Stomach (tissue), 9 donors: ENCODE results near the gene ACACA. TPM values are rescaled to one million over a fixed set of nuclear protein-coding genes. Genes with fewer than 3 reads are reported as not detected.
"Not testable (repeated sequence)": the region's sequence is repeated elsewhere in the genome, so short reads cannot be mapped to it uniquely, and the experiment has no call there.

Experiments
- DNase-seq, 2 donors: peaks; one replicate each; pipeline versions ENCODE4 v3.0.0 to v3.0.0-alpha.2; 2013 to 2019
- H3K27ac ChIP-seq, 5 donors: fragments of 200-600 bp in 4 of 5; sonication (generic) in 4 of 5; one replicate each; pipeline ENCODE4 v1.5.1; 2013 to 2019; ENCODE audit warnings: mild to moderate bottlenecking in 1 of 5, moderate library complexity in 1 of 5
- H3K27me3 ChIP-seq, 3 donors: fragments of 200-600 bp; sonication (generic); one replicate each; pipeline ENCODE4 v1.5.1; 2017 to 2019; ENCODE audit warnings: mixed run types in 1 of 3
- H3K36me3 ChIP-seq, 4 donors: fragments of 200-600 bp; sonication (generic); 1 replicate in 3 of 4; 2 replicates in 1 of 4; pipeline ENCODE4 v1.5.1; 2016 to 2019
- H3K4me1 ChIP-seq, 4 donors: fragments of 200-600 bp; sonication (generic); one replicate each; pipeline ENCODE4 v1.5.1; 2016 to 2019
- H3K4me3 ChIP-seq, 4 donors: fragments of 200-600 bp; sonication (generic) in 3 of 4; one replicate each; pipeline ENCODE4 v1.5.1; 2016 to 2019; ENCODE audit warnings: mild to moderate bottlenecking in 1 of 4
- H3K9me3 ChIP-seq, 4 donors: fragments of 200-600 bp; sonication (generic); one replicate each; pipeline ENCODE4 v1.5.1; 2016 to 2019
- EP300 ChIP-seq: sonication (generic); formaldehyde crosslinking; IDR thresholded peaks from one replicate; pipeline ENCODE4 v1.6.1; 2017; ENCODE audit warnings: antibody characterized with exemption
- POLR2A ChIP-seq, 4 donors: fragments of 450-650 bp; IDR thresholded peaks; one replicate each; pipeline ENCODE4 v1.6.1; 2016; ENCODE audit warnings: antibody characterized with exemption in 4 of 4, control low read depth in 2 of 4, mild to moderate bottlenecking in 1 of 4, moderate library complexity in 1 of 4
- POLR2AphosphoS5 ChIP-seq, 3 donors: sonication (generic); formaldehyde crosslinking; IDR thresholded peaks; one replicate each; pipeline ENCODE4 v1.6.1; 2016; ENCODE audit warnings: antibody characterized with exemption in 3 of 3
- WGBS, 5 donors: extraction: QIAGEN DNeasy Blood & Tissue Kit in 3 of 5; methylation state at CpG; one replicate each; pipeline versions ENCODE4 v1.1.5 to v1.1.7; 2013 to 2018; 5-methylcytosine and 5-hydroxymethylcytosine counted together
- intact Hi-C: fragments of 100-400 bp; cut with DNase I; formaldehyde crosslinking; loops from one replicate; pipeline ENCODE4 v1.15.1; 2023; ENCODE audit warnings: low total_unique reads
- polyA plus RNA-seq, 3 donors: library from polyadenylated mRNA; stranded (reverse); fragments of 200-250 nt; gene quantifications; one replicate each; pipeline ENCODE4 v1.2.3, GENCODE V29; 2013
- total RNA-seq, 5 donors: library from RNA; depleted of rRNA; stranded (reverse); fragments of >200 nt; gene quantifications; one replicate each; pipeline versions ENCODE4 v1.1.0 to v1.2.3, GENCODE V29; 2014 to 2016
- TF ChIP-seq, protein P1 (sequence below), 7 experiments: fragments of 450-650 bp in 4 of 7; fragments of 200-600 bp in 3 of 7; sonication (generic) in 3 of 7; IDR thresholded peaks; one replicate each; pipeline ENCODE4 v1.5.1; 2016 to 2019; ENCODE audit warnings: antibody characterized with exemption in 7 of 7, control low read depth in 2 of 7, mild to moderate bottlenecking in 1 of 7
- donor health status: healthy with polysubstance abuse.
- donor health status: Bipolar disorder and iron deficiency.
- donor health status: healthy.

ACACA gene
- total and polyA plus RNA-seq, 8 donors, result 9.9 to 59.8 (median 27.7) TPM

DNA sequence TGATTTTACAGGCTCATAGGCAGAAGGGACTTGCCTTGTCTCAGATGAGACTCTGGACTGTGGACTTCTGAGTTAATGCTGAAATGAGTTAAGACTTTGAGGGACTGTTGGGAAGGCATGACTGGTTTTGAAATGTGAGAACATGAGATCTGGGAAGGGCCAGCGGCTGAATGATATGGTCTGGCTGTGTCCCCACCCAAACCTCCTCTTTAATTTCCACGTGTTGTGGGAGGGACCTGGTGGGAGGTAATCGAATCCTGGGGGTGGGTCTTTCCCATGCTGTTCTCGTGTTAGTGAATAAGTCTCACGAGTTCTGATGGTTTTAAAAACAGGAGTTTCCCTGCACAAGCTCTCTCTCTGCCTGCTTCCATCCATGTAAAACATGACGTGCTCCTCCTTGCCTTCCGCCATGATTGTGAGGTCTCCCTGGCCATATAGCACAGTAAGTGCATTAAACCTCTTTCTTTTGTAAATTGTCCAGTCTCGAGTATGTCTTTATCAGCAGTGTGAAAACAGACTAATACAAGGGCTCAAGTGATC lies 59.7 kb downstream of the ACACA start:
- H3K9me3 ChIP-seq, H3K4me1 ChIP-seq, H3K27ac ChIP-seq, H3K4me3 ChIP-seq, intact Hi-C loops, DNase-seq, H3K27me3 ChIP-seq: not testable (repeated sequence)
- 95 to 97% (median 96%) methylated on average over 8 of the region's 8 CpGs for WGBS, 5 donors
- H3K36me3 ChIP-seq, result peaks cover 0 to 15% (median 4%) of the 10 kb centered on the region in 4 donors

DNA sequence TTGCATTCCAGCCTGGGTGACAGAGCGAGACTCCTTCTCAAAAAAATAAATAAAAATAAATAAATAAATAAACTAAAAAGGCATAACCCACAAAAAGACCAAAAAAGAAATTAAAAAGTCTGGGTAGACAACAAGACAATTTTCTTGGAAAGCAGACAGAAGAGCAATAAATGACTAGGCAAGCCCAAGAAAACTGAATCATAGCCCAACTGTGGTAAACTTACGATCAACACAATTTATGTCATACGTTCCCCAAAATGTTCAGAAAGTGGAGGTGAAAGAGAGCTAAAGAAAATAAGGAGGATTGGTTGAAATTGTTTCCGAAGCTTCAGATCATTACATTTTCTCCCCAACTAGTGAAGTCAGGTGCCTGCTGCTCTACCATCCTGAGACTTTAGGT lies 62.1 kb downstream of the ACACA start:
- intact Hi-C loops, result no loop called here
- WGBS, 5 donors, result 87 to 96% (median 94%) methylated on average over 4 of the region's 4 CpGs

DNA sequence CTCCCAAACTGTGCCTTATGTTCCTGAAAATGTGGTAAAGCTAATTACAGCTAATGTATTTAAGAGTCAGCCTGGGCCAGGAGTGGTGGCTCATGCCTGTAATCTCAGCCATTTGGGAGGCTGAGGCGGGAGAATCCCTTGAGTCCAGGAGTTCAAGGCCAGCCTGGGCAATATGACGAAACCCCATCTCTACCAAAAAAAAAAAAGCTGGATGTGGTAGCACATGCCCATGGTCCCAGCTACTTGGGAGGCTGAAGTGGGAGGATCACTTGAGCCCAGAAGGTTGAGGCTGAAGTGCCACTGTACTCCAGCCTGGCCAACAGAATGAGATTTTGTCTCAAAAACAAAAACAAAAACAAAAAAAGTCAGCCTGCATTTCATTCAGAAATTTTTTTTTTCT lies 64.0 kb downstream of the ACACA start:
- H3K27ac ChIP-seq, result no peak overlapping the region
- DNase-seq, result no peak
- peaks cover 0 to 19% (median 10%) of the 10 kb centered on the region in 4 donors for H3K36me3 ChIP-seq
- WGBS, 5 donors, result 50 to 98% (median 94%) methylated on average over 2 of the region's 2 CpGs
- H3K27me3 ChIP-seq, result no peaks in the 10 kb centered on the region
- TF ChIP-seq POLR2AphosphoS5 (IDR thresholded peaks at IDR 0.05) (no peak), POLR2A (IDR thresholded peaks at IDR 0.05) (no peak), EP300 (no peak)
- TF ChIP-seq, protein P1, sequence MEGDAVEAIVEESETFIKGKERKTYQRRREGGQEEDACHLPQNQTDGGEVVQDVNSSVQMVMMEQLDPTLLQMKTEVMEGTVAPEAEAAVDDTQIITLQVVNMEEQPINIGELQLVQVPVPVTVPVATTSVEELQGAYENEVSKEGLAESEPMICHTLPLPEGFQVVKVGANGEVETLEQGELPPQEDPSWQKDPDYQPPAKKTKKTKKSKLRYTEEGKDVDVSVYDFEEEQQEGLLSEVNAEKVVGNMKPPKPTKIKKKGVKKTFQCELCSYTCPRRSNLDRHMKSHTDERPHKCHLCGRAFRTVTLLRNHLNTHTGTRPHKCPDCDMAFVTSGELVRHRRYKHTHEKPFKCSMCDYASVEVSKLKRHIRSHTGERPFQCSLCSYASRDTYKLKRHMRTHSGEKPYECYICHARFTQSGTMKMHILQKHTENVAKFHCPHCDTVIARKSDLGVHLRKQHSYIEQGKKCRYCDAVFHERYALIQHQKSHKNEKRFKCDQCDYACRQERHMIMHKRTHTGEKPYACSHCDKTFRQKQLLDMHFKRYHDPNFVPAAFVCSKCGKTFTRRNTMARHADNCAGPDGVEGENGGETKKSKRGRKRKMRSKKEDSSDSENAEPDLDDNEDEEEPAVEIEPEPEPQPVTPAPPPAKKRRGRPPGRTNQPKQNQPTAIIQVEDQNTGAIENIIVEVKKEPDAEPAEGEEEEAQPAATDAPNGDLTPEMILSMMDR (IDR thresholded peaks at IDR 0.05), result no peak
- no peak overlapping the region for H3K4me3 ChIP-seq
- H3K9me3 ChIP-seq, result no peaks in the 10 kb centered on the region
- peaks cover 0 to 7% (median 0%) of the 10 kb centered on the region in 4 donors for H3K4me1 ChIP-seq
- intact Hi-C loops, result no loop called here

More for the DNA sequence above, 62.1 kb downstream of the ACACA start:
- no peaks in the 10 kb centered on the region for H3K27me3 ChIP-seq
- no peak overlapping the region for H3K4me3 ChIP-seq
- H3K27ac ChIP-seq, result no peak overlapping the region
- H3K9me3 ChIP-seq, result no peaks in the 10 kb centered on the region
- DNase-seq, result no peak
- peaks cover 0 to 15% (median 4%) of the 10 kb centered on the region in 4 donors for H3K36me3 ChIP-seq
- TF ChIP-seq EP300 (no peak), POLR2A (IDR thresholded peaks at IDR 0.05) (no peak), POLR2AphosphoS5 (IDR thresholded peaks at IDR 0.05) (no peak)
- TF ChIP-seq, protein P1 (IDR thresholded peaks at IDR 0.05), result no peak
- peaks cover 0 to 7% (median 0%) of the 10 kb centered on the region in 4 donors for H3K4me1 ChIP-seq

DNA sequence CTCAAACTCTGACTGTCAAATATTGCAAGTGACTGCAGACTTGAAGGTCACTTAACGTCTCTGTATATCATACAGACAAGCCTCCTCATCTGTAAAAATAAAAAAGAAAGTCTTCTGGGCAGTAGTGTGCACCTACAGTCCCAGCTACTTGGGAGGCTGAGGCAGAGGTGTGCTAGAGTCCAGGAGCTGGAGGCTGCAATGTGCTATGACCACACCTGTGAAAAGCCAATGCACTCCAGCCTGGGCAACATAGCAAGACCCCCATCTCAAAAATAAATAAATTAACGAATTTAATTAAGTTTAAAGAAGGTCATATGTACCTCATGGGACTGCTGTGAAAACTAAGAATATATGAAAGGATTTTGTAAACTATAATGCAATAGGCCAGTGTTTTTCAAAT lies 65.8 kb downstream of the ACACA start:
- no peak overlapping the region for H3K27ac ChIP-seq
- 67 to 77% (median 69%) methylated on average over 2 of the region's 2 CpGs for WGBS, 5 donors
- peaks cover 0 to 7% (median 0%) of the 10 kb centered on the region in 4 donors for H3K4me1 ChIP-seq
- DNase-seq, result no peak
- H3K27me3 ChIP-seq, result no peaks in the 10 kb centered on the region
- no peaks in the 10 kb centered on the region for H3K9me3 ChIP-seq
- TF ChIP-seq EP300, result no peak
- H3K36me3 ChIP-seq, result peaks cover 0 to 21% (median 13%) of the 10 kb centered on the region in 4 donors
- intact Hi-C loops, result no loop called here
- H3K4me3 ChIP-seq, result no peak overlapping the region

DNA sequence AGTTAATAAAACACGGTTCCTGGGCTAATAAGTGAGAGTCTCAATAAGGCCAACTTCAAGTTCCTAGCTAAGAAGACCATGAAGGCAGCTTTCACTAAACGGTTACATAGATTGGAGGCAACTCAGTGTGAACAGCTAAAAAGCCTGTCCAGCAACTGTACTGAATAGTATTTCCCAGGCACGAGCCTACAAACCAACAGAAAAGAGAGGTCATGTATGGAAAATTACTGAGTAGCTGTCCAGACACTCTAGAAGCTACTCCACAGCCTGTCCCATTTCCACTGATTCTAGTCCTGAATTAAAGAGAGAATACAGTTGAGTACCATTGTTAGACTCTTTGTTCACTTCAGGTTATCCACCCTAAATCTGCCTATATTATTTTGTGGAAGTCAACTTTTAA lies 67.3 kb downstream of the ACACA start:
- no peak for DNase-seq
- Histone ChIP-seq H3K36me3 (peaks cover 0 to 18% (median 10%) of the 10 kb centered on the region in 4 donors), H3K9me3 (no peaks in the 10 kb centered on the region), H3K4me3 (no peak overlapping the region), H3K4me1 (peaks cover 0 to 7% (median 0%) of the 10 kb centered on the region in 4 donors), H3K27me3 (no peaks in the 10 kb centered on the region), H3K27ac (no peak overlapping the region)
- WGBS, 5 donors, result 41 to 61% (median 58%) methylated on average over 3 of the region's 3 CpGs
- intact Hi-C loops, result no loop called here
- TF ChIP-seq EP300, result no peak
- TF ChIP-seq, protein P1 (IDR thresholded peaks at IDR 0.05), result no peak
- TF ChIP-seq POLR2A (IDR thresholded peaks at IDR 0.05), result no peak
- no peak for TF ChIP-seq POLR2AphosphoS5 (IDR thresholded peaks at IDR 0.05)
